Measurements from ENCODE around the gene HACE1. TPM values are rescaled to one million over a fixed set of nuclear protein-coding genes. Genes with fewer than 3 reads are reported as not detected.
"Not testable (repeated sequence)": the region's sequence is repeated elsewhere in the genome, so short reads cannot be mapped to it uniquely, and the experiment has no call there.

Gene HACE1
- total RNA-seq, 2 experiments from 2014 or later, result 12.1 to 15.7 TPM

DNA sequence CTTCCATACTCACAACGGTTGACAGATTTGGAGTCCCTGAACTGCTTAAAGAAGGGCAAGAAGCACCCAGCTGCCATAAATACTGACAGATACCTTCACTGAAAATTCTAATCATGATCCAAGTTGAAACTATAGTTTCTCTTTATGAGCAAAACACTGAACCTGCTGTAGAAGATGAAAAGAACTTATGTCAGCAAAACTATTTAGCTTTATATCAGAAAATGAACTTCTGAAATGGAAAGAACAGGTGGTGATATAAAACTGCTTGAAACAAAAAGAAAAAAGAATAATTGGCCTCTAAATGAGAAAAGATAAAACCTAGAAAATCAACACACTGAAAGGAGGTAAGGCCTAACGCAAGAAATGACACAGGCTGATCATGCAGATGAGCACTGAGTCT lies 72.4 kb downstream of the HACE1 start:
- no peak overlapping the region for H3K4me3 Mint-ChIP-seq

DNA sequence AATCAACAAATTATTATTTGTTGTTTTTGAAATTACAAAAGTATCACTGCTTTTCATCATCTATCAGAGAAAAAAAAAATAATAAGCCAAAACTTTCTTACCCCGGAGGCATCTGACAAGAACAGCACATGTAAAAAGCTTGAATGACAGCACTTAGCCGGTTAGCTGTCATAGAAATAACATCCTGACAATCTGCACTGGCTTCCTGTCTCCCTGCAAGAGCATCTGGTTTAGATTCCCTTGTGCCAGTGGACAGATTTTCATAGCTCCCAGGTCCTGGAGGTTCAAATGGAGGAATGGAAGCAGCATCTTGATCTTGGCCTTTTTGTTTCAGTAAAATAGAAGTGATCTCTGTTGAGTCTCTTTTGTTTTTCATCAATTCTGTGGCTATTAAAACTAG lies 74.8 kb downstream of the HACE1 start:
- peaks cover 26% of the 10 kb centered on the region for H3K4me1 Mint-ChIP-seq
- DNase-seq (no peak), ATAC-seq (no peak)
- peaks cover 36% of the 10 kb centered on the region for H3K36me3 Mint-ChIP-seq (ENCODE audit: low read depth)
- intact Hi-C loops (cut with DNase I, micrococcal nuclease), result loop anchor here in 1 of 2 experiments (5.0 kb wide), 2 partner anchors 178 to 617 kb away; partner anchors contain the start of gene PREP
- no peaks in the 10 kb centered on the region for H3K27me3 Mint-ChIP-seq
- H3K27ac Mint-ChIP-seq, result no peak overlapping the region
- H3K9me3 Mint-ChIP-seq (ENCODE audit: low read depth), result no peaks in the 10 kb centered on the region
- ChIA-PET POLR2A (no interaction called here), CTCF (no interaction called here)
- H3K4me3 Mint-ChIP-seq, result no peak overlapping the region

More for the DNA sequence above, 72.4 kb downstream of the HACE1 start:
- ATAC-seq (no peak), DNase-seq (no peak)
- H3K36me3 Mint-ChIP-seq (ENCODE audit: low read depth), result peaks cover 25% of the 10 kb centered on the region
- no peaks in the 10 kb centered on the region for H3K27me3 Mint-ChIP-seq
- peaks cover 33% of the 10 kb centered on the region for H3K4me1 Mint-ChIP-seq
- intact Hi-C loops (cut with DNase I, micrococcal nuclease), result loop anchor here in 1 of 2 experiments (5.0 kb wide), 2 partner anchors 180 to 615 kb away; partner anchors contain the start of gene PREP
- H3K9me3 Mint-ChIP-seq (ENCODE audit: low read depth), result no peaks in the 10 kb centered on the region
- ChIA-PET CTCF (no interaction called here), POLR2A (no interaction called here)
- peak overlapping the region; percentile 68 for H3K27ac Mint-ChIP-seq

DNA sequence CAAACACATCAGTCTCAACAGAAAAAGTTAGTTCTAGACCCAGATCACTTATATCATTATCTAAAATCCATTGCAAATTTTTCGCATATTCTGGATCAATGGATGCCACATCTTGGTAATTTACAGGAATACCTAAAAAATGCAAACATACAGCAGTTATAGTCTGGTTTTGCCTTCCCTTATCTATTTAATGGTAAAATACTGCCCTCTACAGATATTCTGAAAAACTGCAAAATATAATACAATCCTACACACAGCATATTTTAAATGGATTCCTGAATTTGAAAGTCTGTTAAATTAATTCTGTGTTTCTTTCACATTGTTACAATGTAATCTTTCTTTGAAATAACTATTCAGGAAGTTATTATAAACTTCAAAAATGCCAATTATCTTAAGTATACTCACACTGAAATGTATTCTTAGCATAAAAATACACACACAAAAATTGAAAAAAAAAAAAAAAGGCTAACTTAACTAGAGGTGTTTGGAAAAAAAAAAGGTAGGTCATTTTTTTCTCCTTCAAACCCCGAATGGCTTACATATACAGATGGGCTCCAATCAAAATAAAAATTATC lies 88.4 kb downstream of the HACE1 start:
- ATAC-seq, result peak; percentile 80
- Mint-ChIP-seq H3K36me3 (ENCODE audit: low read depth) (peaks cover 4% of the 10 kb centered on the region), H3K4me3 (no peak overlapping the region), H3K27ac (no peak overlapping the region), H3K4me1 (peaks cover 7% of the 10 kb centered on the region), H3K27me3 (no peaks in the 10 kb centered on the region), H3K9me3 (ENCODE audit: low read depth) (no peaks in the 10 kb centered on the region)
- POLR2A ChIA-PET, result no interaction called here
- DNase-seq, result no peak
- CTCF ChIA-PET, result interaction anchor here (0.7 to 3.3 kb wide), 5 partner anchors 17 to 93 kb away, joined by 3 to 45 read pairs (median 7); no protein-coding TSS in a partner anchor
- intact Hi-C loops (cut with DNase I, micrococcal nuclease), result loop anchor here (1.0 to 10.0 kb wide), 3 partner anchors 88 to 247 kb away; no protein-coding TSS in a partner anchor

DNA sequence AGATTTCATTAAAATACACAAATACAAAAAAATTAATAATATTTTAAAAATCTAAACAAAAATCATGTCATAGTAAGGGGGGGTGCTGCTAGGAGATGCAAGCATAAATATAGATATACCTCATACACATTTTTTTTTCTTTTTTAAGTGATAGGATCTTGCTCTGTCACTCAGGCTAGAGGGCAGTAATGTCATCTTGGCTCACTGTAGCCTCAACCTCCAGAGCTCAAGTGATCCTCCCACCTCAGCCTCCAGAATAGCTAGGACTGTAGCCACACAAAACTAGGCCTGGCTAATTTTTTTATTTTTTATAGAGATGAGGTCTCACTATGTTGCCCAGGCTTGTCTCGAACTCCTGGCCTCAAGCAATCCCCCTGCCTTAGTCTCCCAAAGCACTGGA lies 90.8 kb downstream of the HACE1 start:
- ChIA-PET CTCF (interaction anchor here (1.0 to 3.3 kb wide), 3 partner anchors 14 to 84 kb away, joined by 4 to 45 read pairs (median 5); no protein-coding TSS in a partner anchor), POLR2A (no interaction called here)
- H3K36me3 Mint-ChIP-seq (ENCODE audit: low read depth), result peaks cover 5% of the 10 kb centered on the region
- H3K4me3 Mint-ChIP-seq, result no peak overlapping the region
- H3K27me3 Mint-ChIP-seq, result no peaks in the 10 kb centered on the region
- H3K27ac Mint-ChIP-seq, result no peak overlapping the region
- no peak for DNase-seq
- intact Hi-C loops (cut with DNase I, micrococcal nuclease), result no loop called here
- no peak for ATAC-seq
- H3K4me1 Mint-ChIP-seq, result peaks cover 7% of the 10 kb centered on the region
- no peaks in the 10 kb centered on the region for H3K9me3 Mint-ChIP-seq (ENCODE audit: low read depth)

DNA sequence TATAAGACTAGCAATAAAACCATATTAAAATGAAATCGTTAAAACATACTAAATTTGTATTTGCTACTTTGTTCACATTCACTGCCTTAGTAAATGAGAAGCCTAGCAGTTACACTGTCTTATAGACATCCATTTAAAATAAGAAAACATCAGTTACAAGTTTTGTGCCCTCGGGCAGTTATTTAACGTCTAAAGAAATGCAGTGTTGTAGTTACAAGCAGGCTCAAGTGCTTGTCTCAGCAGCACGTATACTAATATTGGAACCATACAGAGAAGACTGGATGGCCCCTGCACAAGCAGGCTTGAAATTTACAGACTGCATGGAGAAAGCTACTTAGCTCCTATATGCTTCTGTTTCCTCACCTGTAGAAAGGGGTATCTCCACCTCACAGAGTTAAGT lies 93.1 kb downstream of the HACE1 start:
- H3K9me3 Mint-ChIP-seq (ENCODE audit: low read depth), result peaks cover 4% of the 10 kb centered on the region
- no peak overlapping the region for H3K4me3 Mint-ChIP-seq
- no peaks in the 10 kb centered on the region for H3K27me3 Mint-ChIP-seq
- peaks cover 13% of the 10 kb centered on the region for H3K36me3 Mint-ChIP-seq (ENCODE audit: low read depth)
- ChIA-PET CTCF (interaction anchor here (1.3 to 1.5 kb wide), 2 partner anchors 9 to 311 kb away, joined by 3 to 6 read pairs; no protein-coding TSS in a partner anchor), POLR2A (no interaction called here)
- no peak for ATAC-seq
- DNase-seq, result no peak
- H3K27ac Mint-ChIP-seq, result no peak overlapping the region
- peaks cover 7% of the 10 kb centered on the region for H3K4me1 Mint-ChIP-seq
- intact Hi-C loops (cut with DNase I, micrococcal nuclease), result no loop called here

DNA sequence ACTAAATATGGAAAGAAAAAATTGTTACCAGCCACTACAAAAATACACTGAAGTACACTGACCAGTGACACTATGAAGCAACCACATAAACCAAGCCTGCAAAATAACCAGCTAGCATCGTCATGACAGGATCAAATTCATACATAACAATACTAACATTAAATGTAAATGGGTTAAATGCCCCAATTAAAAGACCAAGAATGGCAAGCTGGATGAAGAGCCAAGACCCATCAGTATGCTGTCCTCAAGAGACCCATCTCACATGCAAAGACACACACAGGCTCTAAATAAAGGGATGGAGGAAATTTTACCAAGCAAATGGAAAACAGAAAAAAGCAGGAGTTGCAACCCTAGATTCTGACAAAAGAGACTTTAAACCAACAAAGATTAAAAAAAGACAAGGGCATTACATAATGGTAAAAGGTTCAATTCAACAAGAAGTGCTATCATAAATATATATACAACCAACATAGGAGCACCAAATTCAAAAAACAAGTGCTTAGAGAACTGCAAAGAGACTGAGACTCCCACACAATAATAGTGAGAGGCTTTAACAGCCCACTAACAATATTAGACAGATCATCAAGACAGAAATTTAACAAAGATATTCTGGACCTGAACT lies 104.8 kb downstream of the HACE1 start:
- Mint-ChIP-seq H3K27ac (no peak overlapping the region), H3K4me3 (no peak overlapping the region), H3K9me3 (ENCODE audit: low read depth) (peaks cover 23% of the 10 kb centered on the region), H3K36me3 (ENCODE audit: low read depth) (peaks cover 62% of the 10 kb centered on the region), H3K27me3 (no peaks in the 10 kb centered on the region), H3K4me1 (no peaks in the 10 kb centered on the region)
- POLR2A ChIA-PET, result no interaction called here
- intact Hi-C loops (cut with DNase I, micrococcal nuclease), result no loop called here
- CTCF ChIA-PET, result interaction anchor here (0.6 kb wide), 1 partner anchor 18 kb away, joined by 4 read pairs; no protein-coding TSS in a partner anchor
- DNase-seq (no peak), ATAC-seq (no peak)

DNA sequence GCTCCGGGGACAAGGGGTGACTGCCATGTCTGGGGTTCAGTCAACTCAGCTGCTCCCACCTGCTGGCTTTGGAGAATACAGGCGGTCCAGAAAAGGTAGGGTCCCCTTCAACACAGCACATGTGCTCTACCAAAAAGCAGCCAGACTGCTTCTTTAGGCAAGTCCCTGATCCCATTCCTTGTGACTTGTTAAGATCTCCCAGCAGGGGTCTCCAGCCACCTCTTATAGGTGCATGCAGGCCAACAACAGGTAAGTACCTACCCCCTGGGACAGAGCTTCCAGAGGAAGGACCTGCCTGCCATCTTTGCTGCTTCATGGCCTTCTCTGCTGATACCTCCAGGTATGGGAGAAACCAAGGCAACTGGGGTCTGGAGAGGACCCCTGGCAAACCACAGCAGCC lies 106.5 kb downstream of the HACE1 start:
- ATAC-seq (no peak), DNase-seq (no peak)
- ChIA-PET POLR2A (no interaction called here), CTCF (no interaction called here)
- no peak overlapping the region for H3K27ac Mint-ChIP-seq
- no peak overlapping the region for H3K4me3 Mint-ChIP-seq
- H3K27me3 Mint-ChIP-seq, result no peaks in the 10 kb centered on the region
- H3K4me1 Mint-ChIP-seq, result no peaks in the 10 kb centered on the region
- intact Hi-C loops (cut with DNase I, micrococcal nuclease), result no loop called here
- H3K9me3 Mint-ChIP-seq (ENCODE audit: low read depth), result peaks cover 21% of the 10 kb centered on the region
- H3K36me3 Mint-ChIP-seq (ENCODE audit: low read depth), result peaks cover 47% of the 10 kb centered on the region

DNA sequence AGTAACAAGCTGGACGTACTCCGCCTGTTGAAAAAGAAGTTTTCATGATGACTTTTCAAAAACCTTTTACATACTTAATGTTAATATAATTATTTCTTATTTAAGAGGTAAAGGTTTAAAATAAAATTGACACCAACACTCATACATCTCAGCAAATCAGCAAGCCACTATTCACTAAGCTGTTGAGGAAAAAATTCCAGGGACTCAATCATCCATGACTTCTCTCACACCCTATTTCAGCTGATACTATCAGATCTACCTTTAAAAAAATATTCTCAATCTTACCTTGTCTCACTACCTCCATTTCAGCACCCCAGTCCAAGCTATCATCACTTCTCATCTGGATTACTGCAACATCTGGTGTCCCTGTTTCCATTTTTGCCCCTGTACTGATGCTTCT lies 109.3 kb downstream of the HACE1 start:
- peaks cover 23% of the 10 kb centered on the region for H3K36me3 Mint-ChIP-seq (ENCODE audit: low read depth)

DNA sequence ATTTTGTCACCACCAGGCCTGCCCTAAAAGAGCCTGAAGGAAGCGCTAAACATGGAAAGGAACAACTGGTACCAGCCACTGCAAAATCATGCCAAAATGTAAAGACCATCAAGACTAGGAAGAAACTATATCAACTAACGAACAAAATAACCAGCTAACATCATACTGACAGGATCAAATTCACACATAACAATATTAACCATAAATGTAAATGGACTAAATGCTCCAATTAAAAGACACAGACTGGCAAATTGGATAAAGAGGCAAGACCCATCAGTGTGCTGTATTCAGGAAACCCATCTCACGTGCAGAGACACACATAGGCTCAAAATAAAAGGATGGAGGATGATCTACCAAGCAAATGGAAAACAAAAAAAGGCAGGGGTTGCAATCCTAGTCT lies 120.6 kb downstream of the HACE1 start:
- H3K4me1 Mint-ChIP-seq; H3K27ac Mint-ChIP-seq; intact Hi-C loops (cut with DNase I, micrococcal nuclease); H3K9me3 Mint-ChIP-seq (ENCODE audit: low read depth); POLR2A ChIA-PET; DNase-seq; H3K27me3 Mint-ChIP-seq; CTCF ChIA-PET; ATAC-seq; H3K4me3 Mint-ChIP-seq: not testable (repeated sequence)
- peaks cover 12% of the 10 kb centered on the region for H3K36me3 Mint-ChIP-seq (ENCODE audit: low read depth)

More for the DNA sequence above, 109.3 kb downstream of the HACE1 start:
- Mint-ChIP-seq H3K27me3 (no peaks in the 10 kb centered on the region), H3K4me3 (no peak overlapping the region), H3K27ac (no peak overlapping the region), H3K4me1 (no peaks in the 10 kb centered on the region), H3K9me3 (ENCODE audit: low read depth) (peaks cover 8% of the 10 kb centered on the region)
- intact Hi-C loops (cut with DNase I, micrococcal nuclease), result no loop called here
- ChIA-PET CTCF (no interaction called here), POLR2A (no interaction called here)
- no peak for DNase-seq
- ATAC-seq, result no peak

DNA sequence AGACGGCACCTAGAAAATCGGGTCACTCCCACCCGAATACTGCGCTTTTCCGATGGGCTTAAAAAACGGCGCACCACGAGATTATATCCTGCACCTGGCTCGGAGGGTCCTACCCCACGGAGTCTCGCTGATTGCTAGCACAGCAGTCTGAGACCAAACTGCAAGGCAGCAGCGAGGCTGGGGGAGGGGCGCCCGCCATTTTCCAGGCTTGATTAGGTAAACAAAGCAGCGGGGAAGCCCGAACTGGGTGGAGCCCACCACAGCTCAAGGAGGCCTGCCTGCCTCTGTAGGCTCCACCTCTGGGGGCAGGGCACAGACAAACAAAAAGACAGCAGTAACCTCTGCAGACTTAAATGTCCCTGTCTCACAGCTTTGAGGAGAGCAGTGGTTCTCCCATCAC lies 122.2 kb downstream of the HACE1 start:
- POLR2A ChIA-PET; DNase-seq; H3K27ac Mint-ChIP-seq; H3K4me1 Mint-ChIP-seq; H3K36me3 Mint-ChIP-seq (ENCODE audit: low read depth); H3K9me3 Mint-ChIP-seq (ENCODE audit: low read depth); H3K27me3 Mint-ChIP-seq; intact Hi-C loops (cut with DNase I, micrococcal nuclease); H3K4me3 Mint-ChIP-seq; ATAC-seq: not testable (repeated sequence)
- CTCF ChIA-PET, result interaction anchor here (1.2 kb wide), 1 partner anchor 20 kb away, joined by 5 read pairs; no protein-coding TSS in a partner anchor

DNA sequence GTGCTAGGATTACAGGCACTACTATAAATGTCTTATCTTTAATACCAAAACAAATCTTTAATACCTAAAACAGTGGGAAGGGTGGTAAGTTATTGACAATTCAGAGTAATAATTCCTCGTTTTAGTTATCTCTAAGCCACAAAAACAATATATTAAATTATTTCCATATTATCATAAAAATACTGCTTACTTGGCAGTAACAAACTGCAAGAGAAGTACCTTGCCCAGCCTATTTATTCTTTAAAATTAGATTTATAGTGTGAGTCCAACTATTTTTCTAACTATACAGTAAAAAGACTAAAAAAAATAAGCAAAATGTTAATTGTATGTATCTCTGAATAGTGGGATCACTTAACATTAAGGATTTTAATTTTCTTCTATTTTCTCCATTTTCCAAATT lies 123.2 kb downstream of the HACE1 start:
- no peak overlapping the region for H3K27ac Mint-ChIP-seq
- ChIA-PET POLR2A (no interaction called here), CTCF (interaction anchor here (1.2 kb wide), 1 partner anchor 21 kb away, joined by 5 read pairs; no protein-coding TSS in a partner anchor)

DNA sequence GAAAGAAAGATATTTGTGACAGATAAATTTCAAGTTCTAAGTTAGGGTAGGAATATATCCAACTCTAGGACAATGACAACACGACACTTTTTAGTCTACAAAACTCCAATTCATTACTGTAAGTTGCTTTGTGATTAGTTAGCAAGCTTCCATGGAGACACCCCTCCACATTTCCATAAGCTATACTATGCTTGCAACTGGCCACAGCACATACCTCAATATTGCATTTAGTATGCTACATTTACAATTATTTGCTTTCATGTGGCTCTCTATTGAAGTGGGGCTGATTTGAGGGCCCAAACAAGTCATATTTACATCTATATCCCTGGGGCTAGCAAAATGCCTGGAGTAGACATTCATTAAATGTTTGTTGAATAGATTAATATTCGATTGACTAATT lies 129.3 kb downstream of the HACE1 start:
- Mint-ChIP-seq H3K4me1 (no peaks in the 10 kb centered on the region), H3K27ac (no peak overlapping the region), H3K9me3 (ENCODE audit: low read depth) (no peaks in the 10 kb centered on the region), H3K36me3 (ENCODE audit: low read depth) (peaks cover 3% of the 10 kb centered on the region), H3K4me3 (no peak overlapping the region), H3K27me3 (no peaks in the 10 kb centered on the region)
- CTCF ChIA-PET, result no interaction called here
- no peak for ATAC-seq
- intact Hi-C loops (cut with DNase I, micrococcal nuclease), result no loop called here
- POLR2A ChIA-PET, result no interaction called here
- no peak for DNase-seq

More for the DNA sequence above, 123.2 kb downstream of the HACE1 start:
- Mint-ChIP-seq H3K4me1 (no peaks in the 10 kb centered on the region), H3K9me3 (ENCODE audit: low read depth) (no peaks in the 10 kb centered on the region), H3K36me3 (ENCODE audit: low read depth) (peaks cover 7% of the 10 kb centered on the region), H3K27me3 (no peaks in the 10 kb centered on the region), H3K4me3 (no peak overlapping the region)
- intact Hi-C loops (cut with DNase I, micrococcal nuclease), result no loop called here
- DNase-seq (no peak), ATAC-seq (no peak)
